ENCODE data around the gene CYTH2.

CYTH2 gene

GRCh38 chr19:48477067-48477685 lies 8.0 kb downstream of the CYTH2 start:
- no peak for TF ChIP-seq SIN3A (IDR thresholded peaks at IDR 0.05; ENCODE audit: borderline replicate concordance, insufficient read depth, low read length)
- TF ChIP-seq POLR2AphosphoS5 (IDR thresholded peaks at IDR 0.05; ENCODE audit: low read depth, low read length), result 0 out of 2 replicates have a peak, but pooled peaks have one; percentile 21

GRCh38 chr19:48477698-48478338 lies 8.6 kb downstream of the CYTH2 start:
- TF ChIP-seq FOXP2 (optimal IDR thresholded peaks at IDR 0.05; ENCODE audit: borderline replicate concordance, extremely low read depth, extremely low read length, insufficient read depth), result no peak
- TF ChIP-seq TAF1 (IDR thresholded peaks at IDR 0.05; ENCODE audit: borderline replicate concordance, insufficient read depth, low read length), result no peak
- TF ChIP-seq POLR2AphosphoS5 (IDR thresholded peaks at IDR 0.05; ENCODE audit: low read depth, low read length), result no peak
- no peak for TF ChIP-seq SIN3A (IDR thresholded peaks at IDR 0.05; ENCODE audit: borderline replicate concordance, insufficient read depth, low read length)
- no peak for TF ChIP-seq REST (IDR thresholded peaks at IDR 0.05; ENCODE audit: insufficient read depth in 1 of 2, low read depth in 2 of 2, low read length in 2 of 2)

- TF ChIP-seq POLR2AphosphoS5 (IDR thresholded peaks at IDR 0.05; ENCODE audit: low read depth, low read length), result no peak
Observed at GRCh38 chr19:48478339-48479256, 9.4 kb downstream of the CYTH2 start.

DNA sequence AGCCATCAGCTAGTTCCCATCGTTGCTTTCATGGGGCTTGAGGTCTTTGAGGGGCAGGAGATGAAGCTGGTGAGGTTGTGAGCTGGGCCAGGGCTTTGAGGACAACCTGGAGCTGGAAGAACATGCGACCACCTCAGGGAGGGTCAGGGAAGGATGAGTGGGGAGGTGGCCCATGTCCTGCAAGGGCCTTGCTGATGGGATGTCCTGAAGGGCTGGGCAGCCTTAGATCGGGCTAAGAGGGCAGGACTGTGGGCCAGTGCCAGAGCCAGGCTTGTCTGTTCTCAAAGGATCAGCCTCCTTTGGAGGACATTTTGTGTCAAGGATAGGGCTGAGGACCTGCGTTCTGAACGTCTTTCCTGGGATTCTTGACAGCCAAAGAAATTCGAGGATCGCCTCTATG lies 10.5 kb downstream of the CYTH2 start:
- TF ChIP-seq POLR2AphosphoS5 (IDR thresholded peaks at IDR 0.05; ENCODE audit: low read depth, low read length) (0 out of 2 replicates have a peak, but pooled peaks have one; percentile 15), SIN3A (IDR thresholded peaks at IDR 0.05; ENCODE audit: borderline replicate concordance, insufficient read depth, low read length) (no peak), FOXP2 (optimal IDR thresholded peaks at IDR 0.05; ENCODE audit: borderline replicate concordance, extremely low read depth, extremely low read length, insufficient read depth) (no peak), REST (IDR thresholded peaks at IDR 0.05; ENCODE audit: insufficient read depth in 1 of 2, low read depth in 2 of 2, low read length in 2 of 2) (no peak), TAF1 (IDR thresholded peaks at IDR 0.05; ENCODE audit: borderline replicate concordance, insufficient read depth, low read length) (no peak)

- TF ChIP-seq SIN3A (IDR thresholded peaks at IDR 0.05; ENCODE audit: borderline replicate concordance, insufficient read depth, low read length) (no peak), REST (IDR thresholded peaks at IDR 0.05; ENCODE audit: insufficient read depth in 1 of 2, low read depth in 2 of 2, low read length in 2 of 2) (no peak), POLR2AphosphoS5 (IDR thresholded peaks at IDR 0.05; ENCODE audit: low read depth, low read length) (no peak), TAF1 (IDR thresholded peaks at IDR 0.05; ENCODE audit: borderline replicate concordance, insufficient read depth, low read length) (no peak)
Observed at GRCh38 chr19:48480183-48480557, 11.0 kb downstream of the CYTH2 start.
